ENCODE measurements around the gene HMCN1. TPM values are rescaled to one million over a fixed set of nuclear protein-coding genes. Genes with fewer than 3 reads are reported as not detected.
"Not testable (repeated sequence)": the region's sequence is repeated elsewhere in the genome, so short reads cannot be mapped to it uniquely, and the experiment has no call there.

The HMCN1 gene
- total RNA-seq, 2 experiments from 2014 or later: under 0.01 TPM; not detected in 1

- CTCF ChIA-PET: no interaction called here
- POLR2A ChIA-PET: no interaction called here
Observed at GRCh38 chr1:185735701-185736064, 1.5 kb downstream of the HMCN1 start.

- ChIA-PET POLR2A (no interaction called here), CTCF (no interaction called here)
Observed at GRCh38 chr1:185739967-185740366, 5.8 kb downstream of the HMCN1 start.

- ChIA-PET POLR2A (no interaction called here), CTCF (no interaction called here)
Observed at GRCh38 chr1:185741551-185741950, 7.4 kb downstream of the HMCN1 start.

- ChIA-PET CTCF (no interaction called here), POLR2A (no interaction called here)
Observed at GRCh38 chr1:185742403-185742802, 8.2 kb downstream of the HMCN1 start.

GRCh38 chr1:185745165-185745564 lies 11.0 kb downstream of the HMCN1 start:
- ChIA-PET POLR2A (no interaction called here), CTCF (no interaction called here)

GRCh38 chr1:185759061-185759460 lies 24.9 kb downstream of the HMCN1 start:
- ChIA-PET CTCF (no interaction called here), POLR2A (no interaction called here)

- CTCF ChIA-PET: no interaction called here
- POLR2A ChIA-PET: no interaction called here
Observed at GRCh38 chr1:185761841-185762240, 27.6 kb downstream of the HMCN1 start.

GRCh38 chr1:185767508-185768120 lies 33.4 kb downstream of the HMCN1 start:
- POLR2A ChIA-PET: no interaction called here
- CTCF ChIA-PET: no interaction called here

- CTCF ChIA-PET: no interaction called here
- POLR2A ChIA-PET: no interaction called here
Observed at GRCh38 chr1:185768371-185768770, 34.2 kb downstream of the HMCN1 start.

GRCh38 chr1:185769136-185769535 lies 34.9 kb downstream of the HMCN1 start:
- POLR2A ChIA-PET: no interaction called here

GRCh38 chr1:185774394-185774793 lies 40.2 kb downstream of the HMCN1 start:
- CTCF ChIA-PET: no interaction called here
- POLR2A ChIA-PET: no interaction called here

More at GRCh38 chr1:185769136-185769535, 34.9 kb downstream of the HMCN1 start:
- CTCF ChIA-PET: no interaction called here

GRCh38 chr1:185775501-185775900 lies 41.3 kb downstream of the HMCN1 start:
- ChIA-PET POLR2A (no interaction called here), CTCF (no interaction called here)

GRCh38 chr1:185776522-185776921 lies 42.3 kb downstream of the HMCN1 start:
- POLR2A ChIA-PET: no interaction called here
- CTCF ChIA-PET: no interaction called here

- POLR2A ChIA-PET, CTCF ChIA-PET: not testable (repeated sequence)
Observed at GRCh38 chr1:185783860-185784259, 49.7 kb downstream of the HMCN1 start.

- CTCF ChIA-PET: no interaction called here
- POLR2A ChIA-PET: no interaction called here
Observed at GRCh38 chr1:185785586-185785985, 51.4 kb downstream of the HMCN1 start.

- ChIA-PET POLR2A (no interaction called here), CTCF (no interaction called here)
Observed at GRCh38 chr1:185786524-185786923, 52.3 kb downstream of the HMCN1 start.

GRCh38 chr1:185787238-185787637 lies 53.0 kb downstream of the HMCN1 start:
- POLR2A ChIA-PET: no interaction called here
- CTCF ChIA-PET: no interaction called here

GRCh38 chr1:185788386-185788785 lies 54.2 kb downstream of the HMCN1 start:
- ChIA-PET POLR2A (no interaction called here), CTCF (no interaction called here)

GRCh38 chr1:185789501-185790193 lies 55.5 kb downstream of the HMCN1 start:
- ChIA-PET CTCF (no interaction called here), POLR2A (no interaction called here)

GRCh38 chr1:185790194-185790735 lies 56.1 kb downstream of the HMCN1 start:
- CTCF ChIA-PET: no interaction called here
- POLR2A ChIA-PET: no interaction called here

- ChIA-PET POLR2A (no interaction called here), CTCF (no interaction called here)
Observed at GRCh38 chr1:185792040-185792439, 57.8 kb downstream of the HMCN1 start.

- CTCF ChIA-PET: not testable (repeated sequence)
Observed at GRCh38 chr1:185794495-185794894, 60.3 kb downstream of the HMCN1 start.

More at GRCh38 chr1:185794495-185794894, 60.3 kb downstream of the HMCN1 start:
- POLR2A ChIA-PET: not testable (repeated sequence)

Measured in activated CD8-positive, alpha-beta memory T cell treated with anti-CD3 and anti-CD28 coated beads for 36 hours (primary cell).